Neural cell (in vitro differentiated cells): ENCODE data around the gene SH3YL1.

Experiments used
- EZH2 ChIP-seq: fragments of 200-600, 300-800 bp; shearing (Covaris generic), sonication (generic); IDR thresholded peaks from 2 replicates; pipeline ENCODE4 v1.6.1; 2014; ENCODE audit warnings: antibody characterized with exemption, low read length, borderline replicate concordance, mild to moderate bottlenecking; ENCODE audit not compliant: insufficient read depth, poor library complexity, severe bottlenecking
- POLR2AphosphoS5 ChIP-seq: IDR thresholded peaks from 2 replicates; pipeline ENCODE4 v1.6.1; 2012
- RAD21 ChIP-seq: fragments of 450-650 bp; conservative IDR thresholded peaks from 2 replicates; pipeline ENCODE4 v1.6.1; 2014; ENCODE audit warnings: antibody characterized with exemption, mild to moderate bottlenecking, moderate library complexity
- SMC3 ChIP-seq: fragments of 450-650 bp; conservative IDR thresholded peaks from 2 replicates; pipeline ENCODE4 v1.6.1; 2014; ENCODE audit warnings: antibody characterized with exemption, mild to moderate bottlenecking, moderate library complexity; ENCODE audit not compliant: poor library complexity
- TAF1 ChIP-seq: IDR thresholded peaks from 2 replicates; pipeline ENCODE4 v1.6.1; 2012; ENCODE audit warnings: low read depth
- TF ChIP-seq, protein P1 (sequence below): fragments of 450-650 bp; IDR thresholded peaks from 2 replicates; pipeline ENCODE4 v1.5.1; 2014; ENCODE audit warnings: antibody characterized with exemption, mild to moderate bottlenecking, moderate library complexity; ENCODE audit not compliant: poor library complexity, severe bottlenecking

DNA sequence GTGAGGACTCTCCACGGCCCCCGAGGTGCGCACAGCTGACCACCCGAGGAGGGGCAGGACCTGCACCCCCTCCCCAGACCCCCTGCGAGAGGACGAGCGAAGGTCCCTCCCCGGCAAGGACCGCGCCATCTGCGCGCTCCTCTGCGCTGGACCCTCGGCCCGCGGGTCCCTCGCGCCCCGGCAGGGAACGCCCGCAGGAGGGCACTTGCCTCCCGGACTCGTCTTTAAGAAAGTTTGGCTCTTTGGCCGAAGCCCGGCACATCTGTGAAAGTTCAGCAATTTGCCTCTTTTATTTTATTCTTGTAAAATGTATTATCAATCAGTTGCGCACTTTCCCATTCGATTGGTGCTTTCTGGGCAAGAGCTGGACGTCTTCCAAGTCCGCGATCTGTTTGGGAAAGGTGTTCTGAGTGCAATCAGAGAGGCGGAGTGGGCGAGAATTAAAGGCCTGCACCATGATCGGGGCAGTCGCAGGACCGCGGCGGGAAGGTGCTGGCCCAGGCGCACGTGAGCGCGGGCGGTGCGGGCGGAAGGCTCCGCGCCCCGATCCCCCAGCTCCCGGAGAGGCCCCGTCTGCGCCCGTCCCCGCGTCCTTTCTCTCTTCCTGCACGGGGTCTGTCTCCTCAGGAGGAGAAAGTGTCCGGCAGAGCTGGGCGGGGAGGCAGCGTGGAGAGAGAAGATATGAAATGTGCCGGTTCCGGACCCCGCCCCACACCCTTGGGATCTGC lies 25.7 kb upstream of the SH3YL1 start:
- no peak for TF ChIP-seq SMC3
- no peak for TF ChIP-seq EZH2
- no peak for TF ChIP-seq POLR2AphosphoS5
- TF ChIP-seq, protein P1, sequence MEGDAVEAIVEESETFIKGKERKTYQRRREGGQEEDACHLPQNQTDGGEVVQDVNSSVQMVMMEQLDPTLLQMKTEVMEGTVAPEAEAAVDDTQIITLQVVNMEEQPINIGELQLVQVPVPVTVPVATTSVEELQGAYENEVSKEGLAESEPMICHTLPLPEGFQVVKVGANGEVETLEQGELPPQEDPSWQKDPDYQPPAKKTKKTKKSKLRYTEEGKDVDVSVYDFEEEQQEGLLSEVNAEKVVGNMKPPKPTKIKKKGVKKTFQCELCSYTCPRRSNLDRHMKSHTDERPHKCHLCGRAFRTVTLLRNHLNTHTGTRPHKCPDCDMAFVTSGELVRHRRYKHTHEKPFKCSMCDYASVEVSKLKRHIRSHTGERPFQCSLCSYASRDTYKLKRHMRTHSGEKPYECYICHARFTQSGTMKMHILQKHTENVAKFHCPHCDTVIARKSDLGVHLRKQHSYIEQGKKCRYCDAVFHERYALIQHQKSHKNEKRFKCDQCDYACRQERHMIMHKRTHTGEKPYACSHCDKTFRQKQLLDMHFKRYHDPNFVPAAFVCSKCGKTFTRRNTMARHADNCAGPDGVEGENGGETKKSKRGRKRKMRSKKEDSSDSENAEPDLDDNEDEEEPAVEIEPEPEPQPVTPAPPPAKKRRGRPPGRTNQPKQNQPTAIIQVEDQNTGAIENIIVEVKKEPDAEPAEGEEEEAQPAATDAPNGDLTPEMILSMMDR = no peak
- TF ChIP-seq RAD21 = no peak
- no peak for TF ChIP-seq TAF1
